ENCODE results near the gene ZNF69. TPM values are rescaled to one million over a fixed set of nuclear protein-coding genes. Genes with fewer than 3 reads are reported as not detected.
"Not testable (repeated sequence)": the region's sequence is repeated elsewhere in the genome, so short reads cannot be mapped to it uniquely, and the experiment has no call there.

The ZNF69 gene
- total RNA-seq = 10 to 100 TPM; 17.3 to 26.5 TPM
- long read RNA-seq, transcript ZNF69-202 (4 exons, 2,010 nt) = major isoform, 5 of 17 reads
- long read RNA-seq, partial matches to known transcripts = 2 of 17 reads
- long read RNA-seq, other reads (novel, unspliced or antisense) = 7 of 17 reads

DNA sequence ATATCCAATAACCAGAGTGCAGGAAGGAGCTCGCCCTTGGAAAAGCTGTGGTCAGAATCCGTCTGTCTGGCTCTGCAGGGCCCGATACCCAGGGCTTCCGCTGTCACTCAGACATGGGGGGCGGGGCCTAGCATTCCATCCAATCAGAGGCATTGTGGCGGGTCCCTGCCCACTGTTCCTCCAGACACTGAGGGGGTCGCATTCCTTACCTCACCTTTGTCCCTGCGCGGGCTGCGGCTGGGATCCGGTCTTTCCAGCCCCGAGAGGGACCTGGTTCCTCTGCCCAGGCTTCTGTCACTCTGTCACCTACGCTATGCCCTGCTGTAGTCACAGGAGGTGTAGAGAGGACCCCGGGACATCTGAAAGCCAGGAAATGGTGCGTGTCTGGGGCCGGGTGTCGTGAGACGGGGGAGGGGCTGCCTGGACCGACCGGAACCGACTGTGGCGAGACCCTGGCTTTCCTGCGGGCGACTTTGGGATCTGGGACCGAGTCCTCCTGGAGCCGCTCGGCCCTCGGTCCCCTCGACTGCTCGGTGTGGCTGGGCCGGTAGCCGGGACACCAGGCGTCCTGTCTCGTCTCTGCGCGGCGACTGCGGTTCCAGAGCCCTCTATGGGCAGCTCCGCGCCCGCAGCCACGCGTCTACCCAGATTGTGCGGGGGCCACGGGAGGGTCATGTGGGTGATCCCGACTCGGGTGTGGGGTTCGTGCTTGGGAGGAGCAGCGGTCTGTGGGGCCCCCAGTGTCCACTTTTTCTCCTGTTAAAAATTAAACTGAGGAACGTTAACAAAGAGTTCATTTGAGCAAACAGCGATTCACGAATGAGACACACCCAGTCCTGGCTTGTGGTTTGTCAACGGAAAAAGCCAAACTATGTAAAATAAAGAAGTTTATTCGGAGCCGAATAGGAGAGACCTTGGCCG, at the start of gene ZNF69:
Gene ZNF69, plus strand, starts transcription at position 172 of the 921 bp plus-strand sequence. Its CDS starts 142 bp downstream, at position 314.
- intact Hi-C loops (cut with DNase I, micrococcal nuclease) = no loop called here
- peak; percentile 94 to 96 for DNase-seq
- peak; percentile 92 for ATAC-seq

DNA sequence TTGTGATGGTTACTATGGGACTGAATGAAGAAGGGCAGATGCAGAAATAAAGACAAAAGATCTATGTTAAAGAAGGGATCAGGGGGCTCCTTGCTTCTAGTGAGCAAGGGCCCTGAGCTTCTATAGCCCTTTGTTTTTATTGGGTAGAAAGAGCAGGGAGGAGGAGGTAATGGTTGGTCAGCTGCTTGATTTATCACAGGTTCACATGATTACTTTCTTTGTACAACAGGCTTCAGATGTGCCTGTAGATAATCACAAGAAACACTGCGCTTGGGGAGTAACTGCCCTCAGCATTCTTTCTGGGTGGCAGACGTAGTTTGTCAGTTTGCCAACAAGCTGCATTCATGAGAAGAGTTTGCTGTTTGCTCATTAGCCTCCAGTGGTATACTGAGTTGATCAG, 43.9 kb upstream of the ZNF69 start:
- no peak for ATAC-seq
- no peak for DNase-seq
- intact Hi-C loops (cut with DNase I, micrococcal nuclease) = no loop called here

- intact Hi-C loops (cut with DNase I, micrococcal nuclease); ATAC-seq: not testable (repeated sequence)
Measured at GRCh38 chr19:11847615-11848014, 40.0 kb upstream of the ZNF69 start.

DNA sequence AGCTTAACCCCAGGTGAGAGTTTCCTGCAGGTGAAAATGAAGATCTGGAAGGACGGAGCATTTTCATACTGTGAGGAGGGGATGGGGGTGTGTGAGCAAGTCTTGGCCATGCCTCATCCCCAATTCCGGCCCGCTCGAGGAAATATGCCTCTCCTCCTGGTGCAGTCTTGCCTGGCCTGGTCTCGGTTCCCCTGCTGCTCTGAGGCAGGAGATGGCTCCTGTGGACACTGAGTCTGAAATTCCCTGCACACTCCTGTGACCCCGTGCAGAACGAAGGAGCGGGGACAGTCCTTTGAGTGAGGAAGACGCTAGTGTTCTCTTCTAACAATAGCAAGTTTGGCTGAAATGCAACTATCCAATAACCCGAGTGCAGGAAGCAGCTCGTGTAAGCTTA, 39.4 kb upstream of the ZNF69 start:
- intact Hi-C loops (cut with DNase I, micrococcal nuclease) = no loop called here
- DNase-seq (no peak), ATAC-seq (peak; percentile 11)

More at GRCh38 chr19:11847615-11848014, 40.0 kb upstream of the ZNF69 start:
- DNase-seq = not testable (repeated sequence)

- DNase-seq (peak; percentile 94 to 98), ATAC-seq (peak; percentile 100)
- intact Hi-C loops (cut with DNase I, micrococcal nuclease) = no loop called here
Measured at GRCh38 chr19:11848594-11849469, 38.8 kb upstream of the ZNF69 start, which contains the start of gene ZNF439. TSS of gene ZNF439 (plus strand) at chr19:11848726. CDS start at chr19:11848868, 142 bp downstream.

DNA sequence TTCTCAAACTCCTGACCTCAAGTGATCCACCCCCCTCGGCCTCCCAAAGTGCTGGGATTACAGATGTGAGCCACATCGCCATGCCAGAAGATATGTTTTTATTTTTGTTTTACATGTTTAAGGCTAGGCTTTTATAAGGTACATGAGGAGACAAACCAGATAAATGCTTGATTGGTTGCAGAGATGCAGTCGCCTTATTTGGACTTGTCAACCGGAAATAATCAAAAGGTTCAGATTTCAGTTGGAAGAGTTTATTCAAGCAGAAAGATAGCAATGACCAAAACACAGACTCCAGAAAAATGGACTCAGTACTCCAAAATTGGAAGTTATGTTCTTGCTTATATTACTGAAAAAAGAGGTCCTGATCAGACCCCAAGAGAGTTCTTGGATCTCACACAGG, 37.3 kb upstream of the ZNF69 start:
- ATAC-seq; intact Hi-C loops (cut with DNase I, micrococcal nuclease): not testable (repeated sequence)

GRCh38 chr19:11853358-11853757, 34.2 kb upstream of the ZNF69 start:
- ATAC-seq = no peak
- DNase-seq = no peak
- intact Hi-C loops (cut with DNase I, micrococcal nuclease) = no loop called here

More for the DNA sequence above, 37.3 kb upstream of the ZNF69 start:
- not testable (repeated sequence) for DNase-seq

DNA sequence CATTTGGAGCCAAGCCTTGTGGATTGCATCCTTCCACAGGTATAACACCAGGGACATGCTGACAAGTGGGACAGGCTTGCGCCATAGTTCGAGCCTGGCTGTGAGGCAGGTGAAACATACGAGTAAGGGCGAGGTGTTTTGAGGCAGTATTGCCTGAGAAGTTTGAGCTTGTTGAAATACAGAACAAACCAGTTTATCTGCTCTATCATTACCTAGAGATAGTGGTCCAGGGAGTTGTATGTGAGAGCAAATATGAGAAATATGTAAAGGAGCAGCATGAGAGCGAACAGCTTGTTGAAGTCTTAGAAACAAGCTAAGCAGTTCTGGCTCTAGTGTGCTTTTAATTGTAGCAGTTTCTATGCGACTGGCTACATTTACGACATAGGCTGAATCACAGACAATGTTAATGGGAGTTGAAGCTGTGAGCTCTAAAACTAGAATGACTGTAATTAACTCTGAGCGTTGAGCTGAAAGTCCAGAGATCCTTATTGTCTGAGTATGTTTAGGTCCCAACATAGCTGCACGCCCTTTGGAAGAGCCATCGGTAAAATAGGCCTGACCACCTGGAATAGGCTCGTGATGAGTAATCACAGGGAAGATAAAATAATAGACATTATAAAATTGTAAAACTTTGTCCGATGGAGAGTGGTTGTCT, 30.9 kb upstream of the ZNF69 start:
- intact Hi-C loops (cut with DNase I, micrococcal nuclease) = no loop called here
- ATAC-seq (peak; percentile 98), DNase-seq (peak in 1 of 2 donors; percentile 17)

DNA sequence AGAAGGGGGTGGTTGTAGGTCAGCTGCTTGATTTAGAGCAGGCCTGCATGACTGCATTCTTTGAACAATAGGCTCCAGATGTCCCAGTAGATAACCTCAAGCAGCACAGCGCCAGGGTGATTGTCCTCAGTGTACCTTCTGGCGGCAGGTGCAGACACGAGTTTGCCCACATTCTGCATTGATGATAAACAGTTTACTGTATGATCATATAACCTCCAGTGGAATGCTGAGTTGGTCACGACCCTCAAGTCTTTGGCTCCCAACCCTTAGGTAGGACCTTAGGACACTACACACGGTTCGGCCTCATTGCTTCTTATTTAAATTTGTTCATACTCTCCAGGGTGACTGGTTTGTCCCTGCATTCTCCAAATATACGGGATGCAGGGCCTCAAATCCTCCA, 26.9 kb upstream of the ZNF69 start:
- DNase-seq (no peak), ATAC-seq (no peak)
- intact Hi-C loops (cut with DNase I, micrococcal nuclease) = no loop called here

- intact Hi-C loops (cut with DNase I, micrococcal nuclease) = no loop called here
- ATAC-seq = no peak
- no peak for DNase-seq
Measured at GRCh38 chr19:11861301-11861700, 26.3 kb upstream of the ZNF69 start.

- ATAC-seq; DNase-seq; intact Hi-C loops (cut with DNase I, micrococcal nuclease): not testable (repeated sequence)
Measured at GRCh38 chr19:11867766-11868165, 19.8 kb upstream of the ZNF69 start.

GRCh38 chr19:11868188-11868587, 19.4 kb upstream of the ZNF69 start:
- intact Hi-C loops (cut with DNase I, micrococcal nuclease) = no loop called here
- DNase-seq = no peak
- no peak for ATAC-seq

GRCh38 chr19:11872624-11873023, 15.0 kb upstream of the ZNF69 start:
- ATAC-seq = no peak
- no peak for DNase-seq
- intact Hi-C loops (cut with DNase I, micrococcal nuclease) = no loop called here

- no peak for ATAC-seq
- no peak for DNase-seq
- intact Hi-C loops (cut with DNase I, micrococcal nuclease) = no loop called here
Measured at GRCh38 chr19:11873762-11874161, 13.8 kb upstream of the ZNF69 start.

GRCh38 chr19:11879687-11880266, 7.8 kb upstream of the ZNF69 start:
- DNase-seq (peak in 1 of 2 donors; percentile 24), ATAC-seq (peak; percentile 49)
- intact Hi-C loops (cut with DNase I, micrococcal nuclease) = loop anchor here in 1 of 2 donors (5.0 kb wide), 1 partner anchor 263 kb away; the partner anchor contains the start of gene ZNF20

DNA sequence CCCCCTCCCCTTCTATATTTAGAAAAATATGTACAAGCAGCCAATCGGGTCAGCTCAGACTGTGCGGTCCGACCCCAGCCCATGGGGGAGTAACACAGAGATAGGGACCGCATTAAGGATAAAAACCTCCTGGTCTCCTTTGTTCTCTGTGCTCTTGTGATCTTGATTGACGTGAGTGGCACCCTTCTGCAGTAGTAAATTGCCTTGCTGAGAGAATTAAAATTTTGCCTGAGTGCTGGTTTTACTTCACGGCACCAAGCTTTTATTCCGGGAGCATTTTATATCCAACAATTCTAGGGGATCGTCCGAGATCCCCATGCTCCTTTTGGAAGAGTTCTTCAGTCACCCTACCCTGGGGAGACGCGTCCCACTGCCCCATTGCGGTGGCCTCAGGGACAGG, 7.0 kb upstream of the ZNF69 start:
- intact Hi-C loops (cut with DNase I, micrococcal nuclease) = loop anchor here in 1 of 2 donors (5.0 kb wide), 1 partner anchor 262 kb away; the partner anchor contains the start of gene ZNF20
- DNase-seq (no peak), ATAC-seq (no peak)

DNA sequence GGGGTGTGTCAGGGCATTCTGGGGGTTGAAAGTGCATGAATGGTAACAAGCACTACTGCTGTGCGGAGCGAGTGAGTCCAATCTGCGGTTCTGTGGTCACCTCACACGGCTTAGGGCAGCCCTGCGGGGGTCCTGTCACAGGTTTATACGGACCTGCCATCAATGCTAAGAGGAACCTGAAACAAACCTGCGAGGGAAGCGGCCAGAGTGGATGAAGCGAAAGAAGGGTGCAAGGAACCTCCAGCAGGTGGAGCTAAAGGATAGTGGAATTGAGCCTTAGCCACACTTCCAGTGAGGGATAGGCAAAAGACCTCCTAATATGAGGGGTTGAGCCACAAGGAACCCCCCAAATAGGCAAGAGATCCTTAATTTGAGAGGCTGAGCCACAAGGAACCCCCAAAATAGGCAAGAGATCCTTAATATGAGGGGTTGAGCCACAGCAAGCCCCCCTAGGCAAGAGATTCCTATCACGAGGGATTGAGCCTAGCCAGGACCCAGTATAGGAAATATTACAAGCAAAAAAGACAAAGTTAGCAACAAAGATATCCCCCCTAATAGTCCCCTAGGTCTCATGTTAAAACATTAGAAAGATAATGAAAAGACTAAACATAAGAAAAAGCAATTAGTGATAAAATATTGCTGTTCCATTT, 6.3 kb upstream of the ZNF69 start:
- ATAC-seq (peak; percentile 89), DNase-seq (peak; percentile 37 to 69)
- intact Hi-C loops (cut with DNase I, micrococcal nuclease) = loop anchor here in 1 of 2 donors (5.0 kb wide), 1 partner anchor 261 kb away; the partner anchor contains the start of gene ZNF20

Data from left colon (tissue), 2 donors.